Calu3 (cell line): ENCODE results near the gene PPHLN1. TPM values are rescaled to one million over a fixed set of nuclear protein-coding genes. Genes with fewer than 3 reads are reported as not detected.

Source experiments
- BruUV-seq: library from RNA; stranded (reverse); fragments of 400-500 nt; replicated peaks from 2 replicates; lab custom pipeline; 2021; lab: Mats Ljungman, UMichigan
- CTCF ChIA-PET: fragments of 300-600 bp; sonication (Branson Sonifier 250); formaldehyde crosslinking; loops from one replicate; lab custom pipeline; 2022; ENCODE audit warnings: antibody characterized with exemption; lab: Charles Lee
- DNase-seq: peaks from one replicate; pipeline ENCODE4 v3.0.0; 2022
- H3K27ac Mint-ChIP-seq: one replicate; pipeline ENCODE4 v1.8.0; 2022; ENCODE audit warnings: mixed read lengths; ENCODE audit not compliant: unreplicated experiment
- H3K27me3 Mint-ChIP-seq: one replicate; pipeline ENCODE4 v1.8.0; 2022; ENCODE audit warnings: mixed read lengths; ENCODE audit not compliant: unreplicated experiment
- H3K36me3 Mint-ChIP-seq: one replicate; pipeline ENCODE4 v1.8.0; 2022; ENCODE audit warnings: mild to moderate bottlenecking, moderate library complexity, mixed read lengths; ENCODE audit not compliant: insufficient read depth, unreplicated experiment
- H3K4me1 Mint-ChIP-seq: one replicate; pipeline ENCODE4 v1.8.0; 2022; ENCODE audit warnings: mild to moderate bottlenecking, low read depth, mixed read lengths; ENCODE audit not compliant: unreplicated experiment
- H3K4me3 Mint-ChIP-seq: one replicate; pipeline ENCODE4 v1.8.0; 2022; ENCODE audit warnings: mild to moderate bottlenecking, low read depth, moderate library complexity, mixed read lengths; ENCODE audit not compliant: unreplicated experiment
- H3K9me3 Mint-ChIP-seq: one replicate; pipeline ENCODE4 v1.8.0; 2022; ENCODE audit warnings: low read depth, mixed read lengths; ENCODE audit not compliant: unreplicated experiment
- CTCF ChIP-seq: fragments of 200-600 bp; IDR thresholded peaks from one replicate; pipeline ENCODE4 v1.8.0; 2022; ENCODE audit warnings: antibody characterized with exemption; ENCODE audit not compliant: unreplicated experiment
- intact Hi-C: fragments of 100-400 bp; cut with micrococcal nuclease; formaldehyde crosslinking; loops from one replicate; pipeline ENCODE4 v1.10.0; 2022; ENCODE audit not compliant: unreplicated experiment
- total RNA-seq: library from RNA; stranded (reverse); gene quantifications from 2 replicates; pipeline ENCODE4 v1.2.3, GENCODE V29; 2022

PPHLN1 gene
- total RNA-seq, 1 experiment from 2014 or later = 41.5 TPM

GRCh38 chr12:42444192-42444943 lies 118.4 kb downstream of the PPHLN1 start:
- H3K4me1 Mint-ChIP-seq = peaks cover 8% of the 10 kb centered on the region
- H3K36me3 Mint-ChIP-seq = peaks cover 19% of the 10 kb centered on the region
- no peaks in the 10 kb centered on the region for H3K27me3 Mint-ChIP-seq
- intact Hi-C loops = no loop called here
- CTCF ChIA-PET = no interaction called here
- no peaks in the 10 kb centered on the region for H3K9me3 Mint-ChIP-seq
- H3K27ac Mint-ChIP-seq = no peak overlapping the region
- DNase-seq = no peak
- no TSS peak for BruUV-seq
- no peak for TF ChIP-seq CTCF
- no peak overlapping the region for H3K4me3 Mint-ChIP-seq

- peaks cover 8% of the 10 kb centered on the region for H3K4me1 Mint-ChIP-seq
- no peak overlapping the region for H3K27ac Mint-ChIP-seq
- no peak overlapping the region for H3K4me3 Mint-ChIP-seq
- intact Hi-C loops = no loop called here
- CTCF ChIA-PET = interaction anchor here (0.7 kb wide), 1 partner anchor 15 kb away, joined by 6 read pairs; no protein-coding TSS in a partner anchor
- DNase-seq = no peak
- BruUV-seq = no TSS peak
- H3K36me3 Mint-ChIP-seq = peaks cover 22% of the 10 kb centered on the region
- no peaks in the 10 kb centered on the region for H3K27me3 Mint-ChIP-seq
- TF ChIP-seq CTCF = no peak
- H3K9me3 Mint-ChIP-seq = no peaks in the 10 kb centered on the region
Measured at GRCh38 chr12:42445891-42446290, 119.9 kb downstream of the PPHLN1 start.

GRCh38 chr12:42446761-42447160 lies 120.8 kb downstream of the PPHLN1 start:
- BruUV-seq = TSS peak; percentile 18
- H3K27me3 Mint-ChIP-seq = no peaks in the 10 kb centered on the region
- H3K4me1 Mint-ChIP-seq = peaks cover 8% of the 10 kb centered on the region
- no peak for TF ChIP-seq CTCF
- no peak for DNase-seq
- CTCF ChIA-PET = no interaction called here
- H3K9me3 Mint-ChIP-seq = no peaks in the 10 kb centered on the region
- peaks cover 22% of the 10 kb centered on the region for H3K36me3 Mint-ChIP-seq
- no peak overlapping the region for H3K4me3 Mint-ChIP-seq
- intact Hi-C loops = no loop called here
- no peak overlapping the region for H3K27ac Mint-ChIP-seq

- intact Hi-C loops = no loop called here
- H3K36me3 Mint-ChIP-seq = peaks cover 22% of the 10 kb centered on the region
- no peaks in the 10 kb centered on the region for H3K9me3 Mint-ChIP-seq
- no peak for DNase-seq
- BruUV-seq = no TSS peak
- H3K4me1 Mint-ChIP-seq = peaks cover 8% of the 10 kb centered on the region
- TF ChIP-seq CTCF = no peak
- no peaks in the 10 kb centered on the region for H3K27me3 Mint-ChIP-seq
- H3K27ac Mint-ChIP-seq = no peak overlapping the region
- CTCF ChIA-PET = no interaction called here
- H3K4me3 Mint-ChIP-seq = no peak overlapping the region
Measured at GRCh38 chr12:42447371-42447786, 121.4 kb downstream of the PPHLN1 start.
